HPDE6-E6E7 (cell line): ENCODE measurements around the gene ELL2.

ENCODE experiments used
- DNase-seq: peaks from one replicate; pipeline ENCODE4 v3.0.0; 2011; ENCODE audit warnings: missing footprints; ENCODE audit errors: extremely low spot score

ELL2 gene

DNA sequence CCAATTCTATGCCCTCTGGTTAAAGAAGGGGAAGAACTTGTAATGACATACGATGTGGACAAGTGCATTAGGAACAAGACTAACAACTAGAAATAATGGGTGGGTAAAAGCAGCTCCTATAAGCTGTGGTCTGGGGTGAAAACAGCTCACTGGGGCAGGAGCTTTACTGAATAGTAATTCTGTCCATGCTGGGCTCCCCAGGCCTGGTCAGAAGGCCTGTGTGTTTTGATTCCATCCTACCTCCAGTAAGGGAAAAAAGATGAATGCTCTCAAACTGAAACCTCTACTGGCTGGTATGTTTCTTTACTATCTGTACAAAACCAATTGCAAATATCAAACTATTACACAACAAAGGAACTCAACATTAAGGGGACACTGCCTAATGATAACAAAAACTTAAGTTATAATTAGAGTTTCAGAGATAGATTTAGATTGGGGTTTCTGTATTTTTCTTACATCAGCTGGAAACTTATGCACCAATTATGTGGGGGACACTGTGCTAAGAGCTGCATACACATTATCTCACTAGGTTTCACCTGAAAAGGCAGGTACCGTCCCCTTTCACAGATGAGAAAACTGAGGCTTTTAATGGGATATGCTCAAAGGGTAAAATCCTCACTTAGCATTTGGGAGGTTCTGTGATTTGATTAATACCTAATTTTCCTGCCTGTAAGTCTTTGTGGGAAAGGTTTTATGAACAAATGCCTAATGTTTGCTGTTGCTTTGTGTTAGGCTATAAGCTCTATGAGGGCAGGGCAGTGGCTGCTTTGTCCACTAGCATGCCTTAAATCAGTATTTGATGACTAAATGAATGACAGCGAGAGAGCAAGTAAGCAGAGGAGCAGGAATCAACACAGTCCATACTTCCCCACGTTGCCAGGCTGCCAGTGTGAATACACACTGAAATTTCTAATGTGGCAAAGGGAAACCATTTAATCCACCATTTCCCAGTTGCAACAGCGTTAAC lies 53.6 kb downstream of the ELL2 start:
- no peak for DNase-seq

GRCh38 chr5:95907067-95907705 lies 54.5 kb downstream of the ELL2 start:
- DNase-seq, result no peak

DNA sequence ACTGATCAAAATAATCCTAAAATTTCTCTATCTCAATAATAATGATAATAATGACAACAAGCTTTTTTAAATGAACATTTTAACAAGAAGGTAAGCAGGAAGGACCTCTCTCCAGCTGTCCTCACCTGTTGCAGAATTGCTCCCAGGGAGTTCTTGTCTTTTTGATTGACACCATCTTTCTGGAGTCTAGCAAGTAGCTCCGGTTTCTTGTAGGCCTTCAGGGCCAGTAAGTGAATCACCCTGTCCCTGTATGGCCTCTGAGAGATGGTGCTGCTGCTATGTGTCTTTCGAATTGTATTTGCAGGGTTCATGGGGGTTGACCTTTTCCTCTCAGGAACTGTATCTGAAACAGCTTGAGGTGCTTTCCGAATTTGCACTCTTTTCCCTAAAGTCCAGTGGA lies 55.3 kb downstream of the ELL2 start:
- peak; percentile 21 for DNase-seq

GRCh38 chr5:95904827-95905226 lies 56.8 kb downstream of the ELL2 start:
- no peak for DNase-seq

- no peak for DNase-seq
Observed at GRCh38 chr5:95903838-95904237, 57.8 kb downstream of the ELL2 start.

DNA sequence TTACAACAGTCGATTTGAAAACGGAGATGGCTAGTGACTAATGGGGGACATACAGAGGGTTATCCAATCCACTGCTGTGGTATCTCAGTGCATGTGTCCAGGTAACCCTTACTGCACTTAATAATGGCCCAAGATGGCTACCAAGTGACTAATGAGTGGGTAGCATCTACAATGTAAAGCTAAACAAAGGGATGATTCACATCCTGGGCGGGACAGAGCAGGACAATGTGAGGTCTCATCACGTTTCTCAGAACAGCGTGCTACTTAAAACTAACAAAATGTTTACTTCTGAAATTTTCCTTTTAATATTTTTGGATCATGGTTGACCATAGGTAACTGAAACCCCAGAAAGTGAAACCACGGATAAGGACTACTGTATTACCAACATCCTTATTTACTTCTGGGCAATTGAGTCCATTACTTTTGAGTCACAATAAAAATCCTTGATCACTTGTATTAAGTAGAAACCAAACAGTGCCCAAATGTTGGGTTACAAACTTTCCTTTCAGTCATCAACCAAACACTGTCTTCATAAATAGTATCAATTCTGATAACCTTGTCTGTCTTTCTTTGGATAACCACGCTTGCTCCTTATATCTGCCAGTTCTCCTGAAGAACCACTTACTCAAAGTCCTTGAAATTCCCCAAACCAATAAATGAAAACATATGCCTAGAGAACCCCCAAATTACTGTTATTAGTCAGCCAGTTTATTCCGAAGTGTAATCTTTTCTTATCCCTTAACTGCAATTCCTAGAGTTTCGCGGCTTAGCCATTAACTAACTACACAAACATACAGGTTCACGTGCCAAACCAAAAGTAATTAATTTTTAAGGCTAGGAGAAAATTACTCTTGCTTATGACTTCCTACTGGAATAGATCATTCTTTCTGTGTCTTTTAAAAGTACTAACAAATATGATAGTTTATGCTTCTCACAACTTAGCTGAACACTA lies 59.7 kb downstream of the ELL2 start:
- DNase-seq, result peak; percentile 61

DNA sequence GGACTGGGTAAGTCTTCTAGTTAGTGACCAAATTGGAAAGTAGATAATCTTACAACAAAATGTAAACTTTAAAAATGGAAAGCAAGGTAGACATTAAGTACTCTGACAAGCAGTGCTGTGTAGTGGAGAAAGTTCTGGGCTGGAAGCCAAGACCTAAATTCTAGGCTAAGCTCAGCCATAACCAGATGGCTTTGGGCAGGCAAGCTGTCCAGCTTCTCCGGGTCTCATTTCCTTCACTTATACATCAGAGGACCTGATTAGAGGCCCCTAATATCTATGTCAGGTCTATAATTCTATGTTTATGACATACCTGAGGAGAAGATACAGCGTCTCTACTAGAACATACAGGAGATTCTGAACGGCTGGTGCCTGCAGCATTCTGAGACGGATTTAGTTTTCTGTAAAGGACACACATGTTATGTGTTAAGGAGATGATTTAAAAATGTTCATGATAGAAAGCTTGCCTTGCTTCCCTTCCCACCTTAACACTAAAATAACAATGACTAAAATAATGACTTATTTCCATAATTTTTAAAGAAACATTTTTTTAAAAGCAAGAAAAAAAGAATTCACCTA lies 61.2 kb downstream of the ELL2 start:
- DNase-seq, result no peak

- no peak for DNase-seq
Observed at GRCh38 chr5:95899829-95900228, 61.8 kb downstream of the ELL2 start.

GRCh38 chr5:95899006-95899405 lies 62.6 kb downstream of the ELL2 start:
- DNase-seq, result no peak

- DNase-seq, result no peak
Observed at GRCh38 chr5:95895771-95896170, 65.9 kb downstream of the ELL2 start.

DNA sequence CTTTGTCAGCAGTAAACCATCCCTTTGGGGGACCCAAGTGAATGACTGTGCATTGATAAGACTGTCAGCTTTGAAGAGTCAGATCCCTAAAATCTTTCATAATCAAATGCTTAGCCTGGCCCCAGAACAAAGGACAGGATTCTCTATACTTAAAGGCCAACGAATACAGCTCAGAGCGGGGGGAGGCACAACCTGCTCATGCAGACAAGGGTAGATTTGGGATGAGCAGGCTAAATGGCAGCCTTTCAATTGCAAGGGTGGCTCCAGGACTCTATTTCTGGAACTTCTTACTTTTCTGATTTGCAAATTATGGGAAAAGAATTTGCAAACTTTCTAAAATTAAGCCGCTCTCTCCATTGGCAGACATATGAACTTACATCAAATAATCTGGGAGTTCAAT lies 66.4 kb downstream of the ELL2 start:
- DNase-seq, result no peak

- no peak for DNase-seq
Observed at GRCh38 chr5:95892784-95893354, 68.8 kb downstream of the ELL2 start.

DNA sequence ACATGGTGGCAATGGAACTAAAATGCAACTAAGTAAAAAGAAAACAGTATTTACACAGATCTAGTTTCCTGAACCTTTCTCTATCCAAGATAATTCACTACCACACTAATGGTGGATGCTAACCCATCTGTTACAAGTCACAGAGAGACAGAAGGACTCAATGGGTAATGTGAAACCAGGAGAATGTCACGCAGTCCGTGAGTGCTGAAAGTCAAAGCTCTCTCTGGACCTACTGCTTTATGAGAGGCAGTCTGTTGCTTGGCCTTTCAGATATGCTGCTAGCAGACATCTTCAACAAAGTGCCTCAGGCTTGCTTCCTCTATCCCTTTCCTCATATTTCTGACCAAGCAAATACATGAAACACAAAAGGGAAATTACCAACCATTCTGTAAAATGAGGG lies 70.2 kb downstream of the ELL2 start:
- DNase-seq, result no peak

DNA sequence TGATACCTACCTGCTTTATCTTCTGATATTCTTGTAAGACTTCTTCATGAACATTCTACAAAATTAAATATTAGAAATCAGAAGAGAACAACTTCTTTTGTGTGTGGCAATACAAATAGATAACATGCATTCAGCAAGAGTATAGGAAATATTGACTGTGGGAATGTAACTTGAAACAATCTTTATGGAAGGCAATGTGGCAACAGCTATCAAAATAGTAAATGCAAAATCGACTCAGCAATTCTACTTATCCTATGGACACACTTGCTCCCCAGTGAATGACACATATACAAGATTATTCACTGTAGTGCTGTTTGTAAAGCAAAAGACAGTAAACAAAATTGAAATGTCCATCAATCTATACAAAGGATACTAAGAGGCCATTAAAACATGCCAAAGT lies 72.6 kb downstream of the ELL2 start:
- DNase-seq, result no peak

DNA sequence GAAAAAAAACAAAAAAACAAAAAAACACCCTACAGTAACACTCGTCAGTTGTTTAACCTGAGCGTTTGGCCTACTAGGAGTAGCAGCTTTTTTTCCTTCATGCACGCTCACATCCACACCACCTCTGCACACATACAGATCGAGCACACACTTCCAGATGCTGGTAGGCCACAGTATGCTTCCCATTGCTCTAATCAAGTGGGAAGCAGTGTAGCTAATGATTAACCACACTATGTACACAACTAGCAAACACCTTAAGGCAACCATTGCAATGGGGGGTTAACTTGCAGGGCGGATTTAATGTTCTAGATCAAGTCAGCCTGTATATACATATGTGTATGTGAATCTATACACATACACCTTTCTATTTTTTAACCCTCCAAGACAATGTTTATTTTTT lies 73.7 kb downstream of the ELL2 start:
- no peak for DNase-seq

DNA sequence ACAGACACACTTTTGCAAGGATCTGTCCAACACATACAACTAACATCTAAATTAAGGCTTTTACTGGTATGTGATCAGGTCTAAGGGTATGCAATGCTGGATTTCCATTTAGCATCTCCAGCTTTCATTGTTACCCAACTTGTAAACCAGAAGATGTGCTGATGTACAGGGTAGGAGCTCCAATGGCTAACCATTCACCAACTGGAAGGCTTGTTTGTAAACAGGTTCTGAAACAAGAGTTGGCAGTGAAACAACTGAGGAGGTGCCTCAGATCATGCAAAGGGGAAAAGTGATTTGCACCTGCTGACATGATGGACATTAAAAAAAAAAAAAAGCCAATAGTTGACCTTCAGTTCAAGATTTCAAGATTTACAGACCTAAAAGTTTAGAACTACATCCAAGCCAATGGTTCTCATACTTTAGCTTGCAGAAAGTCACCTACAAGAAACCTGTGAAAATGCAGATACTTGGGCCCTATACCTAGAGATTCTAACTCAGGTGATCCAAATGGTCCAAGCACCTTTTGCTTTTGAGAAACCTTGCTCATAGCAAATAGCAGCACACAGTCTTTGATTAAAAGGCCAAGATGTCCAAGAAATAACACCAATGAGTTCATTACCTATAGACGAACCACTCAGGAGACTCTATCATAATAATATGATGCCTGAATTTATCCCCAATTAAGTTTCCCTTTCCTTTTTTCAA lies 75.2 kb downstream of the ELL2 start:
- no peak for DNase-seq

- no peak for DNase-seq
Observed at GRCh38 chr5:95884511-95884910, 77.1 kb downstream of the ELL2 start.

DNA sequence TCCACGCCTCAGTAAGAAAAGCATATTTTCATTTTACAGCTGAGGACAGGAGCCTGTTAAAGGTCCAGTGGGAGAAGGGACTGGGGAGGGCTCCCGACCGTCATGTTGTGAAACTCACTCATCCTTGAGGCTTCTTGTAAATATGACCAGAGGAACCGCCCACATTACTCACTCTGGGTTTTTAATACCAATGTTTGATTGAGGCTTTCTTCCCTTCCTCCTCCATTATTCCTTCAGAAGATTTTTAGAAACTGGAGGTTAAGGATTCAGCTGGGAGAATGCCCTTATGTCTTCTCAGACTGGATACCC lies 77.7 kb downstream of the ELL2 start:
- no peak for DNase-seq

- DNase-seq, result no peak
Observed at GRCh38 chr5:95883185-95884016, 78.2 kb downstream of the ELL2 start.

GRCh38 chr5:95881833-95882232 lies 79.8 kb downstream of the ELL2 start:
- DNase-seq, result no peak
